Measurements from ENCODE around the gene THEM5. TPM values are rescaled to one million over a fixed set of nuclear protein-coding genes. Genes with fewer than 3 reads are reported as not detected.

Gene THEM5
- total RNA-seq, 1 experiment from 2014 or later: not detected

DNA sequence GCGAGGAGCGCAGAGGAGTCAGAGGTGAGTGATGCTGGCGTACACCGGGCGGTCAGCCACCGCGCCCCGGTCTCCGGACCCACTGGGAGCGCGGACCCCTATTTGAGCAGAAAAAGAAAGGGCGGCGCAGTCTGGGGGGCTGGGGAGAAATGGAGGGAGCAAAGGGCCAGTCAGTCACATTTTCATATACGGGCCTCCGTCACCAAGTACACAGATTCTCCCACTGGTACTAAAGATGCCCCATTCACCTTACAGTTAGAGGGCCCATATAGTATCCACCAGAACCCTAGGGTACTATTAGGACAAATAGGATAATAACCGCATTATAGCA is 14.5 kb downstream of the THEM5 start:
- Mint-ChIP-seq H3K4me1 (ENCODE audit: insufficient read depth, unreplicated experiment) (peaks cover 41% of the 10 kb centered on the region), H3K9me3 (ENCODE audit: unreplicated experiment) (no peaks in the 10 kb centered on the region), H3K27me3 (ENCODE audit: insufficient read depth, unreplicated experiment) (no peaks in the 10 kb centered on the region), H3K4me3 (ENCODE audit: unreplicated experiment) (peak overlapping the region; percentile 85), H3K36me3 (ENCODE audit: insufficient read depth, unreplicated experiment) (no peaks in the 10 kb centered on the region), H3K27ac (ENCODE audit: low read depth, unreplicated experiment) (no peak overlapping the region)
- intact Hi-C loops (cut with micrococcal nuclease): loop anchor here (5.0 kb wide), 1 partner anchor 47 kb away; the partner anchor contains the start of gene TDRKH
- TF ChIP-seq, protein P1, sequence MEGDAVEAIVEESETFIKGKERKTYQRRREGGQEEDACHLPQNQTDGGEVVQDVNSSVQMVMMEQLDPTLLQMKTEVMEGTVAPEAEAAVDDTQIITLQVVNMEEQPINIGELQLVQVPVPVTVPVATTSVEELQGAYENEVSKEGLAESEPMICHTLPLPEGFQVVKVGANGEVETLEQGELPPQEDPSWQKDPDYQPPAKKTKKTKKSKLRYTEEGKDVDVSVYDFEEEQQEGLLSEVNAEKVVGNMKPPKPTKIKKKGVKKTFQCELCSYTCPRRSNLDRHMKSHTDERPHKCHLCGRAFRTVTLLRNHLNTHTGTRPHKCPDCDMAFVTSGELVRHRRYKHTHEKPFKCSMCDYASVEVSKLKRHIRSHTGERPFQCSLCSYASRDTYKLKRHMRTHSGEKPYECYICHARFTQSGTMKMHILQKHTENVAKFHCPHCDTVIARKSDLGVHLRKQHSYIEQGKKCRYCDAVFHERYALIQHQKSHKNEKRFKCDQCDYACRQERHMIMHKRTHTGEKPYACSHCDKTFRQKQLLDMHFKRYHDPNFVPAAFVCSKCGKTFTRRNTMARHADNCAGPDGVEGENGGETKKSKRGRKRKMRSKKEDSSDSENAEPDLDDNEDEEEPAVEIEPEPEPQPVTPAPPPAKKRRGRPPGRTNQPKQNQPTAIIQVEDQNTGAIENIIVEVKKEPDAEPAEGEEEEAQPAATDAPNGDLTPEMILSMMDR (IDR thresholded peaks at IDR 0.05; ENCODE audit: unreplicated experiment): no peak
- ChIA-PET CTCF (interaction anchor here (1.0 to 2.9 kb wide), 4 partner anchors 19 to 381 kb away, joined by 3 to 10 read pairs (median 4); partner anchors contain the start of gene MRPL9), POLR2A (interaction anchor here (0.6 to 2.4 kb wide), 6 partner anchors 15 to 639 kb away, joined by 3 to 12 read pairs (median 3); partner anchors contain the start of genes THEM4 and THEM5)
- DNase-seq (ENCODE audit: unreplicated experiment): no peak
- no TSS peak for BruUV-seq (replicated peaks)

DNA sequence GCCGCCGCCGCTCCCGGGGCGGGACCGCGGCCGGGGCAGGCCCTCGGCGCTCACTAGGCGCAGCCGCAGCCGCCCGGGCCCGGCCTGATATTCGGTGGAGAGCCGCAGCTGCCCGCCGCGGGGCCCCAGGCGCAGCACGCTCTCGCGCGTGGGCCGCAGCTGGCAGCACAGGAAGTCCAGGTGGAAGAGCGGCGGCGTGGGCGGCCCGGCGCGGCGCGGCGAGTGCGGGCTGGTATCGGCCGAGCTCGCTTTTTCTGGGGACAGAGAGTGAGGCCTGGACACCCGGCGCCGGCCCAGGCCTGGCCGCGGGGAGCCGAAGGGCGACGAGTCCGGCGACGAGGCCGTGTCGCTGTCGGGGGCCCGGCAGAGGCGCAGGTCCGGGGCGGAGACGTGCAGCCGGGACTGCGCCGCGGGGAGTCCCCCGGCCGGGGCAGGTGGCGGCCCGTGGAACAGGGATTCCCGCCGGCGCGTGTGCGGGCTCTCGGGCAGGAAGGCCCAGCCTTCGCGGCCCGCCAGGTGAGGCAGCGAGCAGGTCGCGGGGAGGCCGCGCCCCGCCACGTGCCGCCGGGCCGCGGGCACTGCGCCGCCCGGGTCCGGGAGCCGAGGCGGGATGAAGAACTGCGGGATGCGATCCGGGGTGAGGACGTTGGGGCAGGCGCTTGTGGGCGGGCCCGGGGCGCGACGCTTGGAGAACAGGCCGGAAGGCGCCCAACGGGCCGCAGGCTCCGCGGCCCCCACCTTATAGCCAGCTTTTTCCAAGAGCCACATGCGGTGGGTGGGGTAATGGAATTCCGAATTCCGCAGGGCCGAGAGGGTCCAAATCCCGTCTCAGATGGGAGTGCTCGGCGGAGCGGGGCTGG is 15.1 kb downstream of the THEM5 start:
- BruUV-seq (replicated peaks): no TSS peak
- ChIA-PET CTCF (interaction anchor here (1.2 kb wide), 1 partner anchor 75 kb away, joined by 3 read pairs; the partner anchor contains the start of gene MRPL9), POLR2A (interaction anchor here (0.6 kb wide), 1 partner anchor 47 kb away, joined by 3 read pairs; no protein-coding TSS in a partner anchor)
- Mint-ChIP-seq H3K36me3 (ENCODE audit: insufficient read depth, unreplicated experiment) (no peaks in the 10 kb centered on the region), H3K4me3 (ENCODE audit: unreplicated experiment) (no peak overlapping the region), H3K27ac (ENCODE audit: low read depth, unreplicated experiment) (no peak overlapping the region), H3K27me3 (ENCODE audit: insufficient read depth, unreplicated experiment) (no peaks in the 10 kb centered on the region), H3K4me1 (ENCODE audit: insufficient read depth, unreplicated experiment) (peaks cover 42% of the 10 kb centered on the region), H3K9me3 (ENCODE audit: unreplicated experiment) (no peaks in the 10 kb centered on the region)
- intact Hi-C loops (cut with micrococcal nuclease): loop anchor here (5.0 kb wide), 1 partner anchor 46 kb away; the partner anchor contains the start of gene TDRKH
- no peak for DNase-seq (ENCODE audit: unreplicated experiment)
- TF ChIP-seq, protein P1 (IDR thresholded peaks at IDR 0.05; ENCODE audit: unreplicated experiment): no peak

DNA sequence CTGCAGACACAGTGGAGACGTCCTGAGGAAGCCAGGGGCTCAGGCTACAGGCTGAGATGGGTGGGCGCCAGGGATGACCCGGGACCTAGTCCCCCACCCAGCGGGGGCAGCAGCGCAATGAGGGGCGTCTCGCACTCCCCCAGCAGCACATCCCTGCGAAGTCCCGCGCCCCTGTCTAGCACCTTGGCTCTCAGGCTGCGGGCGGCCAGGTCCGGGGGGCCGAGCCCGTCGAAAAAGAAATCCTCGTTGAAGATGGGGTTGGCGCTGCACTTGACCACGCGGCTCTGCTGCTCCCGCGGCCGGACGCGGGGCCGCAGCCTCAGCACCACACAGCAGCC is 15.7 kb downstream of the THEM5 start:
- Mint-ChIP-seq H3K4me3 (ENCODE audit: unreplicated experiment) (peak overlapping the region; percentile 16), H3K27ac (ENCODE audit: low read depth, unreplicated experiment) (no peak overlapping the region), H3K27me3 (ENCODE audit: insufficient read depth, unreplicated experiment) (no peaks in the 10 kb centered on the region), H3K9me3 (ENCODE audit: unreplicated experiment) (no peaks in the 10 kb centered on the region), H3K4me1 (ENCODE audit: insufficient read depth, unreplicated experiment) (peaks cover 48% of the 10 kb centered on the region), H3K36me3 (ENCODE audit: insufficient read depth, unreplicated experiment) (no peaks in the 10 kb centered on the region)
- CTCF ChIA-PET: interaction anchor here (0.5 to 2.3 kb wide), 4 partner anchors 44 to 525 kb away, joined by 3 to 26 read pairs (median 10); no protein-coding TSS in a partner anchor
- POLR2A ChIA-PET: interaction anchor here (1.5 to 1.9 kb wide), 2 partner anchors 8 to 30 kb away, joined by 5 read pairs; no protein-coding TSS in a partner anchor
- DNase-seq (ENCODE audit: unreplicated experiment): no peak
- intact Hi-C loops (cut with micrococcal nuclease): loop anchor here (2.0 to 5.0 kb wide), 2 partner anchors 46 to 641 kb away; partner anchors contain the start of gene TDRKH
- no TSS peak for BruUV-seq (replicated peaks)
- TF ChIP-seq, protein P1 (IDR thresholded peaks at IDR 0.05; ENCODE audit: unreplicated experiment): no peak

DNA sequence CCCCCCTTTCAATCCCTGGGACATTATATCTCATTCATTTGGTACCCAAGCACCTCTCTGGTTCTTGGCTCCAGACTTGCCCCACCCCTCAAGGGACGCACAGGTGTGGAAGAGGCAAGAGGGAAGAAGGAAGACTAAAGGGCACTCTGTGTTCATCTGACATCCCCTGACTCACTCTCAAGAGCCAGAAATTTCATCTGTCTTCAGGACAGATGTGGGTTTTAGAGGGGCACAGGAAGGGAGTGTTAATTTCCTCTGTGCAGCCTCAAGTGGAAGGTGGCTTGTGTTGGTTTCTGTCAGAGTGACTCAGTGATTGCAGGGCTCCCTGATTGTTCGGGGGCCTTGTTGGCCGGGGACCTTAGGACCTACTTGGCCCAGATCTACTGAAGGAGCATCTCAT is 16.3 kb downstream of the THEM5 start:
- H3K9me3 Mint-ChIP-seq (ENCODE audit: unreplicated experiment): no peaks in the 10 kb centered on the region
- no peaks in the 10 kb centered on the region for H3K27me3 Mint-ChIP-seq (ENCODE audit: insufficient read depth, unreplicated experiment)
- TF ChIP-seq, protein P1 (IDR thresholded peaks at IDR 0.05; ENCODE audit: unreplicated experiment): no peak
- intact Hi-C loops (cut with micrococcal nuclease): loop anchor here (2.0 to 5.0 kb wide), 2 partner anchors 45 to 640 kb away; partner anchors contain the start of gene TDRKH
- no peaks in the 10 kb centered on the region for H3K36me3 Mint-ChIP-seq (ENCODE audit: insufficient read depth, unreplicated experiment)
- ChIA-PET POLR2A (interaction anchor here (0.5 to 2.1 kb wide), 14 partner anchors 9 to 563 kb away, joined by 3 to 8 read pairs (median 4); partner anchors contain the start of genes MRPL9, PSMB4, TDRKH and THEM5), CTCF (interaction anchor here (0.5 to 3.4 kb wide), 54 partner anchors 9 to 492 kb away, joined by 3 to 26 read pairs (median 5); partner anchors contain the start of genes CELF3 and MRPL9)
- peak overlapping the region; percentile 37 for H3K27ac Mint-ChIP-seq (ENCODE audit: low read depth, unreplicated experiment)
- DNase-seq (ENCODE audit: unreplicated experiment): no peak
- no TSS peak for BruUV-seq (replicated peaks)
- peaks cover 55% of the 10 kb centered on the region for H3K4me1 Mint-ChIP-seq (ENCODE audit: insufficient read depth, unreplicated experiment)
- no peak overlapping the region for H3K4me3 Mint-ChIP-seq (ENCODE audit: unreplicated experiment)

Data from MCF 10A (cell line).